Effector CD4-positive, alpha-beta T cell (primary cell): ENCODE results near the gene MUCL3.
"Not testable (repeated sequence)": the region's sequence is repeated elsewhere in the genome, so short reads cannot be mapped to it uniquely, and the experiment has no call there.

ENCODE experiments used
- DNase-seq: peaks from one replicate; pipeline ENCODE4 v3.0.0-alpha.2; 2020

MUCL3 gene

GRCh38 chr6:30914076-30914853 is 26.5 kb upstream of the MUCL3 start, which contains the start of gene VARS2:
VARS2 (plus strand) TSS chr6:30914238; CDS start chr6:30914837, 599 bp downstream.
- peak; percentile 82 for DNase-seq

- no peak for DNase-seq
Measured at GRCh38 chr6:30914854-30915590, 25.8 kb upstream of the MUCL3 start.

- DNase-seq = no peak
Measured at GRCh38 chr6:30915591-30915946, 25.2 kb upstream of the MUCL3 start.

- DNase-seq = no peak
Measured at GRCh38 chr6:30917041-30917440, 23.7 kb upstream of the MUCL3 start.

- DNase-seq = no peak
Measured at GRCh38 chr6:30917487-30917886, 23.3 kb upstream of the MUCL3 start.

GRCh38 chr6:30918670-30919069 is 22.1 kb upstream of the MUCL3 start:
- DNase-seq = no peak

GRCh38 chr6:30922447-30922852 is 18.3 kb upstream of the MUCL3 start:
- DNase-seq = no peak

GRCh38 chr6:30924040-30924627 is 16.6 kb upstream of the MUCL3 start:
- DNase-seq = not testable (repeated sequence)

- DNase-seq = no peak
Measured at GRCh38 chr6:30926644-30927043, 14.1 kb upstream of the MUCL3 start.

GRCh38 chr6:30927080-30927479 is 13.7 kb upstream of the MUCL3 start:
- not testable (repeated sequence) for DNase-seq

GRCh38 chr6:30928677-30929076 is 12.1 kb upstream of the MUCL3 start:
- no peak for DNase-seq

GRCh38 chr6:30930506-30930905 is 10.3 kb upstream of the MUCL3 start:
- no peak for DNase-seq

- no peak for DNase-seq
Measured at GRCh38 chr6:30931272-30931671, 9.5 kb upstream of the MUCL3 start.

- DNase-seq = no peak
Measured at GRCh38 chr6:30931969-30932645, 8.7 kb upstream of the MUCL3 start, which contains the start of gene SFTA2. SFTA2 (minus strand) TSS chr6:30932170; CDS start chr6:30932096, 74 bp downstream.

- DNase-seq = no peak
Measured at GRCh38 chr6:30932665-30933365, 8.0 kb upstream of the MUCL3 start.

GRCh38 chr6:30935018-30935417 is 5.8 kb upstream of the MUCL3 start:
- DNase-seq = no peak

- DNase-seq = no peak
Measured at GRCh38 chr6:30937265-30937664, 3.5 kb upstream of the MUCL3 start.

GRCh38 chr6:30938730-30939129 is 2.0 kb upstream of the MUCL3 start:
- DNase-seq = no peak

- no peak for DNase-seq
Measured at GRCh38 chr6:30939473-30939872, 1.3 kb upstream of the MUCL3 start.

GRCh38 chr6:30942338-30943060 is 1.7 kb downstream of the MUCL3 start:
- DNase-seq = no peak

GRCh38 chr6:30944051-30944450 is 3.3 kb downstream of the MUCL3 start:
- no peak for DNase-seq

GRCh38 chr6:30945281-30945680 is 4.5 kb downstream of the MUCL3 start:
- DNase-seq = no peak
